GM21723 (cell line): Measurements from ENCODE around the gene RAI1.

Experiments used
- ATAC-seq: cut with Tn5 transposase; IDR thresholded peaks from one replicate; pipeline ENCODE4 v1.9.1; 2021; ENCODE audit warnings: mild to moderate bottlenecking, moderate library complexity; ENCODE audit not compliant: unreplicated experiment

Gene RAI1

GRCh38 chr17:17811381-17812210 lies 130.3 kb downstream of the RAI1 start:
- no peak for ATAC-seq

GRCh38 chr17:17812211-17813054 lies 131.2 kb downstream of the RAI1 start:
- ATAC-seq: no peak

GRCh38 chr17:17813055-17813724 lies 131.9 kb downstream of the RAI1 start:
- no peak for ATAC-seq

GRCh38 chr17:17813725-17814095 lies 132.5 kb downstream of the RAI1 start:
- no peak for ATAC-seq

- no peak for ATAC-seq
These were observed 133.2 kb downstream of the RAI1 start for GRCh38 chr17:17814162-17815061.

GRCh38 chr17:17815062-17815406 lies 133.8 kb downstream of the RAI1 start:
- no peak for ATAC-seq

GRCh38 chr17:17815436-17816200 lies 134.4 kb downstream of the RAI1 start:
- ATAC-seq: no peak

- ATAC-seq: no peak
These were observed 135.1 kb downstream of the RAI1 start for GRCh38 chr17:17816240-17816814.

GRCh38 chr17:17816831-17817551 lies 135.7 kb downstream of the RAI1 start:
- ATAC-seq: no peak

GRCh38 chr17:17817552-17817947 lies 136.3 kb downstream of the RAI1 start:
- no peak for ATAC-seq

- no peak for ATAC-seq
These were observed 136.8 kb downstream of the RAI1 start for GRCh38 chr17:17818088-17818526.

GRCh38 chr17:17819111-17819510 lies 137.9 kb downstream of the RAI1 start:
- ATAC-seq: no peak

- ATAC-seq: peak; percentile 51
These were observed 138.3 kb downstream of the RAI1 start for GRCh38 chr17:17819561-17819995.

- ATAC-seq: no peak
These were observed 138.8 kb downstream of the RAI1 start for GRCh38 chr17:17820046-17820445.

GRCh38 chr17:17820463-17821158 lies 139.4 kb downstream of the RAI1 start:
- ATAC-seq: no peak

- no peak for ATAC-seq
These were observed 140.9 kb downstream of the RAI1 start for GRCh38 chr17:17822189-17822588.

GRCh38 chr17:17822616-17823015 lies 141.4 kb downstream of the RAI1 start:
- no peak for ATAC-seq
